Measurements from ENCODE around the gene CAMK1D. TPM values are rescaled to one million over a fixed set of nuclear protein-coding genes. Genes with fewer than 3 reads are reported as not detected.

Gene CAMK1D
- total RNA-seq, 8 experiments from 2014 or later = 1.9 to 15.8 (median 7.4) TPM

DNA sequence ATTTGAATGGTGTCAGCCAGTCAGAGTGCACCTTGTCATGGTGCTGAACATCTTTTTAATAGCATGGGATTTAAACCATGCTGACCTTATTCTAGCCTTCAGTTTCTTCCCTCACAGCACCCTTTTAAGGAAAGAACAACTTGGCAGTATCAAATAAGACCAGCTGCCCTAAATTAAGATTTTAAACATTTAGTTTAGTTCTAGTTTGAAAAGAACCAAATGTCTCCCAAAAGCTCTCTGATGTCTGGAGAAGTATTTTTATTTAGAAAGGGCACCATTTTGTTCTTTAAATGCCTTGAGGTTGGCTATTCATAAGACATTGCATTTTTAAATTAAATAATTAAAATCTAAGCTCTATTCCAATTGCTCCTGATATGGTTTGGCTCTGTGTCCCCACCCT is 531.1 kb downstream of the CAMK1D start:
- H3K27ac ChIP-seq = no peak overlapping the region
- no peak overlapping the region for H3K4me3 ChIP-seq
- in situ Hi-C loops (cut with MboI; ENCODE audit: low pct_unique_long_range_greater_than_20kb in 2 of 9, low sequenced_read_pairs in 9 of 9, unreplicated experiment in 9 of 9) = no loop called here
- no peaks in the 10 kb centered on the region for H3K4me1 ChIP-seq (replicated peaks in 1 of 2)
- no peak for ATAC-seq (replicated peaks in 6 of 8)

DNA sequence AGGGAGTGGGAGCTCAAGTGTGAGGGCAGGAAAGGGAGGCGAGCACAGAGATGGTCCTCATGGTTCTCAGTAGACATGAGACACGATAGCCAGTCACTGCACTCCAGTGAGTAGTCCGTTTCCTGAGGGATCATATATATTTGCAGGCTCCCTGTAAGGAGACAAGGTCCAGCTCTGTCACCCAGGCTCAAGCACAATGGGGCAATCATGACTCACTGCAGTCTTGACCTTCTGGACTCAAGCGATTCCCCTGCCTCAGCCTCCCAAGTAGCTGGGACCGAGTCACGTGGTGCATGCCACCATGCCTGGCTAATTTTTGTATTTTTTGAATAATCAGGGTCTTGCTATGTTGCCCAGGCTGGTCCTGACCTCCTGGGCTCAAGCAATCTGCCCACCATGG is 535.5 kb downstream of the CAMK1D start:
- H3K27ac ChIP-seq = no peak overlapping the region
- in situ Hi-C loops (cut with MboI; ENCODE audit: low pct_unique_long_range_greater_than_20kb in 2 of 9, low sequenced_read_pairs in 9 of 9, unreplicated experiment in 9 of 9) = no loop called here
- no peak for ATAC-seq (replicated peaks in 6 of 8)
- 19 to 100% (median 74%) methylated on average over 1 to 6 of the region's 6 CpGs; no CpG with 5 or more reads in 2 of the 10 experiments for WGBS, 10 experiments
- H3K4me1 ChIP-seq (replicated peaks in 1 of 2) = no peaks in the 10 kb centered on the region
- H3K4me3 ChIP-seq = no peak overlapping the region

Other genes starting within 250 kb of the CAMK1D start
- 10 to 100 TPM; 11.8 to 38.5 (median 27.2) TPM for gene SEC61A2, start 219.9 kb upstream of the CAMK1D start, total RNA-seq
- 10 to 100 TPM; 17.1 to 99.3 (median 36.6) TPM for gene NUDT5, start 153.7 kb upstream of the CAMK1D start, total RNA-seq
- 100 to 1,000 TPM in 4 of 8 experiments, 10 to 100 TPM in 4; 51.0 to 178 (median 97.9) TPM for gene CDC123, start 153.4 kb upstream of the CAMK1D start, total RNA-seq

Measured in motor neuron (in vitro differentiated cells).